ENCODE measurements around the gene NADK2.

Gene NADK2

GRCh38 chr5:36162810-36163486 lies 78.8 kb downstream of the NADK2 start:
- DNase-seq (ENCODE audit: low spot score): no peak

GRCh38 chr5:36161361-36161760 lies 80.4 kb downstream of the NADK2 start:
- no peak for DNase-seq (ENCODE audit: low spot score)

GRCh38 chr5:36160617-36161016 lies 81.1 kb downstream of the NADK2 start:
- no peak for DNase-seq (ENCODE audit: low spot score)

- DNase-seq (ENCODE audit: low spot score): no peak
Measured at GRCh38 chr5:36158144-36158543, 83.6 kb downstream of the NADK2 start.

- DNase-seq (ENCODE audit: low spot score): no peak
Measured at GRCh38 chr5:36156619-36157018, 85.1 kb downstream of the NADK2 start.

- no peak for DNase-seq (ENCODE audit: low spot score)
Measured at GRCh38 chr5:36156121-36156601, 85.6 kb downstream of the NADK2 start.

- no peak for DNase-seq (ENCODE audit: low spot score)
Measured at GRCh38 chr5:36155291-36155690, 86.4 kb downstream of the NADK2 start.

- DNase-seq (ENCODE audit: low spot score): no peak
Measured at GRCh38 chr5:36153726-36154125, 88.0 kb downstream of the NADK2 start.

- no peak for DNase-seq (ENCODE audit: low spot score)
Measured at GRCh38 chr5:36153298-36153677, 88.4 kb downstream of the NADK2 start.

- DNase-seq (ENCODE audit: low spot score): no peak
Measured at GRCh38 chr5:36152324-36153297, 89.1 kb downstream of the NADK2 start.

GRCh38 chr5:36151434-36152323 lies 90.0 kb downstream of the NADK2 start, which contains the start of the genes LMBRD2 and SKP2:
Gene LMBRD2 (minus strand): TSS chr5:36151887. CDS start chr5:36143349, 8,538 bp downstream.
Gene SKP2 (plus strand): TSS chr5:36152111. CDS start chr5:36152263, 152 bp downstream.
- DNase-seq (ENCODE audit: low spot score): peak; percentile 97

- DNase-seq (ENCODE audit: low spot score): no peak
Measured at GRCh38 chr5:36150676-36151433, 90.9 kb downstream of the NADK2 start.

GRCh38 chr5:36147681-36148080 lies 94.0 kb downstream of the NADK2 start:
- DNase-seq (ENCODE audit: low spot score): no peak

GRCh38 chr5:36146390-36146789 lies 95.3 kb downstream of the NADK2 start:
- no peak for DNase-seq (ENCODE audit: low spot score)

GRCh38 chr5:36145311-36145710 lies 96.4 kb downstream of the NADK2 start:
- DNase-seq (ENCODE audit: low spot score): no peak

All from left forelimb (tissue), 1 donor.